Head of caudate nucleus (tissue), 42 donors: ENCODE data around the gene TMEM125.
A peak's percentile ranks its signal among the peaks of the same experiment; 100 is the strongest.

Source experiments
- DNase-seq, 42 donors: peaks; one replicate each; pipeline versions ENCODE4 v3.0.0 to v3.0.0-alpha.2; 2020 to 2021; ENCODE audit warnings: mixed read lengths in 7 of 42
- intact Hi-C: fragments of 100-400 bp; cut with DNase I; formaldehyde crosslinking; loops from one replicate; pipeline ENCODE4 v1.15.0; 2022

Gene TMEM125

GRCh38 chr1:43271186-43272118 is 1.7 kb downstream of the TMEM125 start:
- intact Hi-C loops = no loop called here
- DNase-seq = peak in 8 of 42 donors; percentile 16 to 43 (median 30)

DNA sequence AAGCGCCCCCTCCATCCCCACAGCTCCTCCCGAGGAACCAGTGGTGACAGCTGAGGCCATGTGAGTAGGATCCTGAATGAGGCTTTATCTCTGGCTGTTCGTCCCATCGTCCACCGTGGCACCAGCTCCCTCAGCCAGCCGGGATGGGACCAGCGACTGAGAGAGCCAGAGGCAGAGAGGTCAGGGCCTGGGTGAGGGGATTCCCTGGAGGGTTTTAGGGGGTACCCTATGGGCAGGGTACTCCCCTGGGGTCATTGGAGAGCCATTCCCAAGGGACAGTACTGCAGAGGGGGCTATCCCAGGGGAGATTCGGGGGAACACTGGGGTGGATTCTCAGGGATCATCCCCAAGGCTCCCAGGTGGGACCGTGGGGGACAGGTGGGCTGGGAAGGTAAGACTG is 2.4 kb downstream of the TMEM125 start:
- intact Hi-C loops = no loop called here
- peak; percentile 54 to 91 (median 81) for DNase-seq

- peak in 6 of 42 donors; percentile 15 to 36 (median 22) for DNase-seq
- intact Hi-C loops = no loop called here
Observed at GRCh38 chr1:43272576-43273571, 3.1 kb downstream of the TMEM125 start.

DNA sequence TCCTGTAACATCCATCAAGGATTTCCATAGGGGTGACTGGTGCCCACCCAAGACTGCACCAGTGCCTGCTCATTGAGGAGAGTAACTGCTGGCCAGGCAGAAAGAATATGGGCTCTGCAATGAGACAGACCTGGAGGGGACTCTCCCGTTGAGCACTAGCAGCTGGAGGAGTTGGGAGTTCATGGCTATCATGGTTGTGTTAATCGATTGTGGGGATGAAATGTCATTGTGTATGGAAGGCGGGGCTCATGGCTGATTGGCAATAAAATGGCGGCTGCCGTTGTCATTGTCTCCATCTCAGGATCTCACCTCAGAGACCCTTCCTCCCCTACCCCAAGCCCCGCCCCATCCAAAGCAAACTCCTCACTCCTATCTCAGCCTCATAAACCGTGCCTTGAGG is 3.9 kb downstream of the TMEM125 start:
- intact Hi-C loops = no loop called here
- DNase-seq = peak in 5 of 42 donors; percentile 1 to 13 (median 7)

DNA sequence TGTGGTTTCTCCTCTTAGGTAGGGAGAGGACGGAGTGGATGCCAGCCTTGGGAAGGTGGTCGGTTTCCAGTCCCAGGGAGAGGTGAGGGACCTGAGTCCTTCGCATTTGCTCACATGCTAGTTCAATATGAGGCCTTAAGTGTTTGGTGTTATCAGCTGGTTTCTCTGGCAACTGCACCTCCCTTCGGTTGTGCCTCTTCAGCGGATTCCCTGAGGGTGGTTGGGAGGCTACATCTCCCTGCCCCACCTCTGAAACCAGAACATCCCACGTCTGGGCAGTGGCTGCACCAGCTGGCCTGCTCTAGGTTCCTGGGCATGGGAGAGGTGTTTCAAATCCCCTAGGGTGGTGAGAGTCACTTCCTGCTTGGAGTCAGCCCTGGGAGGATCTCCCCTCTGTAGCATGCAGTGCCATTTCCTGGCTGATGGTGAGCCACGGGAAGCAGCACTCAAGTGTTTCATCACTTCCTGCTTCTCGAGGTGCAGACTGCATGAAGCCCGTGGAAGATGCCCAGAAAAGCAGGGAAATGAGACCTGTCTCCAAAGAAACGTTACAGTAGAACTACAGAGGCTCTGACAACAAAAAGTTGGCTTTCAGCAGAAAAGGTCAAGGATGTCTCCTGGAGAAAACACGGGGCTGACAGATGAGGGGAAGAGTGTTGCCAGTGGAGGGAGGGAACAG is 4.5 kb downstream of the TMEM125 start:
- DNase-seq = peak in 5 of 42 donors; percentile 12 to 38 (median 24)
- intact Hi-C loops = no loop called here

DNA sequence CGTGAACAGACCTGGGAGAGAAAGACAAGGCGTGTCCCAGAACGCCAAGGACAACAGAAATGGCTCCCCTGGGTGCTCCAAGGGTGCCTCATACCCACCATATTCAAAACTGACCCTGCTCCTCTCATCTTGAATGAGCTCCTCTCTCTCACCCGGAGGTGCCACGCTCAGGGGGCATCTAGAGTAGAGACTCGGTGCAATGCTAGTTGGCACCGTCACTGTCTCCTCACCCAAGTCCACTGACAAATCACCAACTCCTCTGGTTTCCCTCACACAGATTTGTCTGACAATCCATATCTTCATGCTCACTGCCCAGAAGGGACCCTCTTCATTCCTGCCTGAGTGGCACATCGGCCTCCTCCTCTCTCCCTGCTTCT is 5.0 kb downstream of the TMEM125 start:
- peak in 4 of 42 donors; percentile 5 to 25 (median 14) for DNase-seq
- intact Hi-C loops = no loop called here

- DNase-seq = peak in 7 of 42 donors; percentile 6 to 35 (median 13)
- intact Hi-C loops = no loop called here
Observed at GRCh38 chr1:43275826-43276620, 6.2 kb downstream of the TMEM125 start.

- DNase-seq = peak in 4 of 42 donors; percentile 5 to 14 (median 10)
- intact Hi-C loops = no loop called here
Observed at GRCh38 chr1:43276673-43277072, 6.9 kb downstream of the TMEM125 start.

- intact Hi-C loops = no loop called here
- DNase-seq = peak in 4 of 42 donors; percentile 10 to 16 (median 12)
Observed at GRCh38 chr1:43277116-43277876, 7.5 kb downstream of the TMEM125 start.

DNA sequence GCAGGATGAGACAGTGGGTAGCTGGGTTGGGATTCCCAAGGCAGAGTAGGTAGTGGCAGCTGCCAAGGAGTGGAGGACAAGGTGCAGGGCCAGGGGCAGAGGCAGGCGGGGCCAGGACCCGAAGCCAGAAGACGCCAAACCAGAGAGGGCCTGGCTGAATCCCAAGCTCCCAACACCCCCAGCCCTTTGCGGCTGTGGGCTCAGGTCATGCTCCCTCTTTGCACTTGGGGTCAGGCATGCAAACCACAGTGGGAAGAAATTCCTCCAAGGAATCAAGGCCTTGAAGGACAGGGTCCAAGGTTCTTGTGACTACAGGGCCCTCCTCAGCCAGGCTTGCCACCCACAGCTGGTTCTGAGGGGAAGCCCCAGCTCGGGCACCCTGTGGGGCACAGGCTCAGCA is 9.4 kb downstream of the TMEM125 start:
- no peak for DNase-seq
- intact Hi-C loops = no loop called here

DNA sequence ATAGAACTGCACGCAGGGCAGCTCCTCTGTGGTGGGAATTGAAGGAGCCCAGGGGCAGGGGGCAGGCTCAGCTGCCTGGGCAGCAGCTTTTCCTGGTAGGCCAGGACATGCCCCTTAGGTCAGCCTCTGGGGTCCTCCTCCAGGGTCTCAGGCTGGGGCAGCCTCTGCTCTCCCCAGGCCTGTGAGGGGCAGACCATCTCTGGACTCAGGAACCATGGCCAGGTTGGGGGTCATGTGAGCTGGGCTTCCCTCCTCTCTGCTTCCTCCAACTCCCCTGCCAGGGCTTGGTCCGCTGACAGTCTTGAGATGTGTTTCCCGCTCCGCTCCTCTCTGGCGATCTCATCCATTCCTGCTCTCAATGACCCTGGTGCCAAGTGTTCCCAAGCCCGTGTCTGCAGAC is 9.9 kb downstream of the TMEM125 start:
- DNase-seq = peak in 2 of 42 donors; percentile 8 to 11
- intact Hi-C loops = no loop called here

DNA sequence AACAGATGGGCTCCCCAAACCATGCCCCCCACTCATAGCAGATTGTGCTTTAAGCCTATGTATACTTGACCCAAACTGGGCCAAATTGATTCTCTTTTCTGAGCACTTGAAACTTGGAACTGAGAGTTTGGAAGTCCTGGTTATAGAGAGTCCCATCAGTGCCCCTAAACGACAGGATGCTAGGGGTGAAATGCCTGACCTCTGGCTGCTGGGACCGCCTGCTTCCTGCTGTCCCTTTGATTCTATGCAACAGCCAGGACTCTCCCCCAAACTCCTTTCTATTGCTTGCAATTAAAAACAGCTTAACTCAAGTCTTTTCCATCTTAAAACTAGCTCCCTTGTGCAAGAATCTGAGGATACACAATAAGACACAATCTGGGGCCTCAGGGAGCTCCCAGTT is 10.9 kb downstream of the TMEM125 start:
- intact Hi-C loops = no loop called here
- peak in 1 of 42 donors; percentile 11 for DNase-seq

DNA sequence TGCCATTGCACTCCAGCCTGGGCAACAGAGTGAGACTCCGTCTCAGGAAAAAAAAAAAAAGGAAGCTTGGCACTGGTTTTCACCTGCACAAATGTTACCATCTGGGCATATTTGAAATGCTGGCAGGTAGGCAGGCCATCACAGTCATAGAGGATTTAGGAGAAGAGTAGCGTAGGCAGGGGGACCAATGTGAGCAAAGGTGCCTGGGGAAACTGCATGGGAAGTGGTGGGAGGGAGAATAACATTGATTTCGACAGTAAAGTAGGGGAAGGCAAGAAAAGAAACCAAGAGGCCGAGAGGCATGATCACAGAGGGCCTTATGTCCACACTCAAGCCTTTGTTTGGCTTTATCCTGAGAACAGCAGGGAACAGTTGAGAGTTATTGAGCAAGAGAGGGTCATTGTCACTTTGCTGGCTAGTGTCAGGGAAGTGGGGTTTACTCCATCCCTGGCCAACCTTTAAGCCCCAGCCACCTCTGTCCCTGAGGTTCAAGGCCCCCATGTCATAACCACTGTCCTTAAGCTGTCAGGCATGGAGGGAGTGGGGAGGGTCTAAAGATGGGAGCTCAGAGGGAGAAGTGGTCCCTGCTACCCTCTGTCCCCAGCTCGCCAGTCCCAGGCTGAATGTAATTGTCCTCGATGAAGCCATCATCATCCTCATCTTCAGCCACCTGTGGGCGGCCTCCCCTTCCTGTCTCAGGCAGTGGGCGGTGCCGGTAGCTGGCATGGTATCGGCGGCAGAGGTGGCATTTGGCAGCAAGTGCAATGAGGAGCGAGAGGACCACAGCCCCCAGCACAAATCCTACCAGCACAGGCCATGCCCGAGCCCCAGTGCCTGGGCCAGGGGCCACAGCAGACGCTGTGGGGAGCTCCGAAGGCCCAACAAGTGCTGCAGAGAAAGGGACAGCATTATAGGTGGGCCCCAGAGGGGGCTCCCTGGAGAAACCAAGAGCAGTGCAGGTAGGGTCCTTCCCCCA is 12.7 kb downstream of the TMEM125 start:
- intact Hi-C loops = no loop called here
- DNase-seq = peak in 4 of 42 donors; percentile 3 to 39 (median 34)

DNA sequence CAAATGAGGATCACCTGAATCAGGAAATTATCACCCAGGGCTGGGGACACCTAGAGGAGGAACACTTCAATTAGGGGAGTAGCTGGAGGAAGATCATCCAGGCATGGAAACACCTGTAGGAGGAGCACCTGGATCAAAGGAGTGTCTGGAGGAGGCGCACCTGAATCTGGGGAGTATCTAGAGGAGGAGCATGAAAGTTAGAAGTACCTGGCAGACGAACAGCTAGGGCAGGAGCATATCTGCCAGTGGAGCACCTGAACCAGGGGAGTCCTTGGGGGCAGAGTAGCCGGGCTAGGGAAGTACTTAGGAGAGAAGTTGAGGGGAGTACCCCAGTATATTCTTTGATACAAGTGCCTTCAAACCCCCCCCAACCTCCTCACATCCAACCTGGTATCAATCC is 14.3 kb downstream of the TMEM125 start:
- DNase-seq = peak in 2 of 42 donors; percentile 8 to 10
- intact Hi-C loops = no loop called here

- intact Hi-C loops = no loop called here
- DNase-seq = peak in 1 of 42 donors; percentile 8
Observed at GRCh38 chr1:43284546-43285110, 14.8 kb downstream of the TMEM125 start.
